CD14-positive monocyte (primary cell): Measurements from ENCODE around the gene OXT. TPM values are rescaled to one million over a fixed set of nuclear protein-coding genes. Genes with fewer than 3 reads are reported as not detected.
A peak's percentile ranks its signal among the peaks of the same experiment; 100 is the strongest.

ENCODE experiments used
- DNase-seq, 3 donors: peaks; one replicate each; pipeline ENCODE4 v3.0.0-alpha.2; 2011 to 2022
- H2AFZ ChIP-seq: 2 replicates; pipeline ENCODE4 v1.6.0; 2012; ENCODE audit warnings: mild to moderate bottlenecking, low read depth, low read length, inconsistent platforms; ENCODE audit not compliant: insufficient read depth, poor library complexity, severe bottlenecking
- H3K27ac ChIP-seq, 2 donors: 1 replicate in 1 of 2; 2 replicates in 1 of 2; pipeline ENCODE4 v1.5.1; 2012 to 2013; ENCODE audit warnings: low read length in 2 of 2, control low read depth in 1 of 2, inconsistent platforms in 1 of 2, low read depth in 1 of 2, mild to moderate bottlenecking in 1 of 2
- H3K27me3 ChIP-seq, 2 donors: one replicate each; pipeline versions ENCODE4 v1.6.0 to v1.6.1; 2011 to 2013; ENCODE audit warnings: low read length in 2 of 2; ENCODE audit not compliant: control insufficient read depth in 2 of 2, insufficient read depth in 2 of 2
- H3K36me3 ChIP-seq, 2 donors: replicated peaks in 1 of 2; 1 replicate in 1 of 2; 2 replicates in 1 of 2; pipeline versions ENCODE4 v1.5.1 to v1.6.1; 2012 to 2013; ENCODE audit warnings: low read length in 2 of 2, control low read depth in 1 of 2, inconsistent platforms in 1 of 2, mild to moderate bottlenecking in 1 of 2; ENCODE audit not compliant: insufficient read depth in 2 of 2, control insufficient read depth in 1 of 2
- H3K4me1 ChIP-seq, 2 donors: 1 replicate in 1 of 2; 2 replicates in 1 of 2; pipeline versions ENCODE4 v1.5.1 to v1.6.1; 2012 to 2013; ENCODE audit warnings: low read length in 2 of 2, control low read depth in 1 of 2, inconsistent platforms in 1 of 2, mild to moderate bottlenecking in 1 of 2, moderate library complexity in 1 of 2; ENCODE audit not compliant: insufficient read depth in 2 of 2, control insufficient read depth in 1 of 2
- H3K4me2 ChIP-seq: replicated peaks from 2 replicates; pipeline ENCODE3; 2012; ENCODE audit warnings: low read length, moderate library complexity, mild to moderate bottlenecking; ENCODE audit not compliant: poor library complexity, severe bottlenecking; ENCODE audit errors: extremely low read depth
- H3K4me3 ChIP-seq, 3 experiments: fragments of 200-600 bp in 1 of 3; sonication (generic) in 1 of 3; replicated peaks in 1 of 3; 1 replicate in 2 of 3; 2 replicates in 1 of 3; pipeline ENCODE4 v1.5.1; 2011 to 2013; ENCODE audit warnings: low read length in 3 of 3, mild to moderate bottlenecking in 3 of 3, control low read depth in 2 of 3, low read depth in 2 of 3, inconsistent platforms in 1 of 3, moderate library complexity in 1 of 3
- H3K79me2 ChIP-seq: 2 replicates; pipeline ENCODE4 v1.6.0; 2012; ENCODE audit warnings: mild to moderate bottlenecking, control low read depth, inconsistent platforms, low read length, moderate library complexity; ENCODE audit not compliant: insufficient read depth
- H3K9ac ChIP-seq: 2 replicates; pipeline ENCODE4 v1.6.0; 2017; ENCODE audit warnings: low read length, mild to moderate bottlenecking; ENCODE audit not compliant: insufficient read depth, poor library complexity, severe bottlenecking
- H3K9me3 ChIP-seq, 2 donors: replicated peaks in 1 of 2; 1 replicate in 1 of 2; 2 replicates in 1 of 2; pipeline versions ENCODE4 v1.5.1 to v1.6.1; 2012 to 2013; ENCODE audit warnings: low read length in 2 of 2, control low read depth in 1 of 2; ENCODE audit not compliant: control insufficient read depth in 1 of 2, insufficient read depth in 1 of 2
- H4K20me1 ChIP-seq: 2 replicates; pipeline ENCODE4 v1.6.0; 2012; ENCODE audit warnings: mild to moderate bottlenecking, low read length, control low read depth, moderate library complexity; ENCODE audit not compliant: insufficient read depth
- H3K27ac Mint-ChIP-seq, 7 donors: one replicate each; pipeline ENCODE4 v1.8.0; 2020; ENCODE audit warnings: mild to moderate bottlenecking in 7 of 7, mixed read lengths in 7 of 7, moderate library complexity in 6 of 7, inconsistent platforms in 2 of 7
- H3K27me3 Mint-ChIP-seq, 3 donors: one replicate each; pipeline ENCODE4 v1.8.0; 2021 to 2022; ENCODE audit warnings: low read depth in 3 of 3, mild to moderate bottlenecking in 3 of 3, mixed read lengths in 3 of 3, moderate library complexity in 3 of 3, inconsistent platforms in 1 of 3
- H3K36me3 Mint-ChIP-seq, 2 donors: one replicate each; pipeline ENCODE4 v1.8.0; 2020; ENCODE audit warnings: mixed read lengths in 2 of 2, inconsistent platforms in 1 of 2, mild to moderate bottlenecking in 1 of 2
- H3K4me1 Mint-ChIP-seq: one replicate; pipeline ENCODE4 v1.8.0; 2020; ENCODE audit warnings: mild to moderate bottlenecking, mixed read lengths
- H3K4me3 Mint-ChIP-seq, 2 donors: one replicate each; pipeline ENCODE4 v1.8.0; 2020; ENCODE audit warnings: mild to moderate bottlenecking in 2 of 2, mixed read lengths in 2 of 2, moderate library complexity in 1 of 2
- H3K9me3 Mint-ChIP-seq, 7 donors: one replicate each; pipeline ENCODE4 v1.8.0; 2020 to 2022; ENCODE audit warnings: mixed read lengths in 7 of 7, mild to moderate bottlenecking in 6 of 7, moderate library complexity in 6 of 7, inconsistent platforms in 2 of 7
- CTCF ChIP-seq: fragments of 200-600 bp; IDR thresholded peaks from one replicate; pipeline ENCODE4 v1.8.0; 2022; ENCODE audit warnings: antibody characterized with exemption, mild to moderate bottlenecking
- WGBS: methylation state at CpG from one replicate; pipeline ENCODE4 v1.1.5; 2013; ENCODE audit warnings: missing lambda C conversion rate; ENCODE audit not compliant: insufficient coverage; 5-methylcytosine and 5-hydroxymethylcytosine counted together
- intact Hi-C, 2 donors: fragments of 100-400 bp; cut with micrococcal nuclease; formaldehyde crosslinking; loops; one replicate each; pipeline versions ENCODE4 v1.15.0 to v1.15.1; 2023
- polyA plus RNA-seq, 3 donors: library from polyadenylated mRNA; depleted of rRNA in 1 of 3; unstranded in 2 of 3; stranded (reverse) in 1 of 3; fragments of 300-500 nt in 2 of 3; fragments of >200 nt in 1 of 3; fragmentation: Illumina TruSeq in 2 of 3; gene quantifications; 1 replicate in 2 of 3; 2 replicates in 1 of 3; pipeline ENCODE4 v1.2.3, GENCODE V29; 2012 to 2021

Gene OXT
- polyA plus RNA-seq, 3 donors: not detected

DNA sequence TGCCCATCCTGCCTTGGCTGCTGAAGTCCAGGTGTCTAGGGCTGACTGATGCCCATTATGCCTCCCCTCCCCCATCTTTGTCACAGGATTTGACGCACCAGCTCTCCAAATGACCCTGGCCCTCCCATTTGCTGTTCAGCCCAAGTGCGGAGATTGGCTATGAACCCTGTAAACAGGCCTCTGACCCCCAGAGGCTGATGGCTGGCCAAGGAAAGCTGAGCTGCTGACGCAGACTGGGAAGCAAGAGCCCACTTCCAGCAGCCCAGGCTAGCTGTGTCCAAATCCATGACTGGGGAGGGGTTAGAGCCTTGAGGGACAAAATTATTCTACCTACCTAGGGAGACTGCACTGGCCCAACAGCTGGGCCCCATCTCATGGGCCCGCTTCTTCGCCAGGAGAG, 28.8 kb upstream of the OXT start:
- Mint-ChIP-seq H3K27ac (no peak overlapping the region), H3K27me3 (peaks cover 0 to 3% (median 2%) of the 10 kb centered on the region in 3 donors), H3K9me3 (no peaks in the 10 kb centered on the region), H3K4me1 (peaks cover 17% of the 10 kb centered on the region), H3K36me3 (peaks cover 42% of the 10 kb centered on the region in 2 donors), H3K4me3 (no peak overlapping the region)
- Histone ChIP-seq H3K27ac (no peak overlapping the region), H3K9me3 (no peaks in the 10 kb centered on the region), H3K36me3 (peaks cover 28 to 40% of the 10 kb centered on the region in 2 donors), H3K79me2 (peaks cover 7% of the 10 kb centered on the region), H3K4me2 (no peak overlapping the region), H2AFZ (no peak overlapping the region), H3K4me1 (peaks cover 16 to 26% of the 10 kb centered on the region in 2 donors), H3K27me3 (no peaks in the 10 kb centered on the region), H3K4me3 (no peak overlapping the region), H4K20me1 (no peaks in the 10 kb centered on the region), H3K9ac (no peak overlapping the region)
- DNase-seq: no peak
- intact Hi-C loops: no loop called here
- no peak for TF ChIP-seq CTCF
- WGBS: 100% methylated on average over 3 of the region's 5 CpGs

- Histone ChIP-seq H3K4me2 (no peak within 1 kb of the TSS), H2AFZ (no peak within 1 kb of the TSS), H3K27me3 (no peaks in the 10 kb centered on the region), H3K9me3 (no peaks in the 10 kb centered on the region), H3K4me3 (no peak within 1 kb of the TSS), H3K79me2 (peaks cover 7% of the 10 kb centered on the region), H3K36me3 (peaks cover 26 to 40% of the 10 kb centered on the region in 2 donors), H3K4me1 (peaks cover 16 to 26% of the 10 kb centered on the region in 2 donors), H3K9ac (no peak within 1 kb of the TSS), H3K27ac (no peak within 1 kb of the TSS), H4K20me1 (no peaks in the 10 kb centered on the region)
- Mint-ChIP-seq H3K27ac (peak within 1 kb of the TSS in 3 of 7 donors; percentile 27 to 63 (median 62)), H3K4me3 (peak within 1 kb of the TSS in 1 of 2 donors; percentile 20), H3K4me1 (peaks cover 19% of the 10 kb centered on the region), H3K36me3 (peaks cover 41 to 43% of the 10 kb centered on the region in 2 donors), H3K27me3 (peaks cover 0 to 3% (median 2%) of the 10 kb centered on the region in 3 donors), H3K9me3 (no peaks in the 10 kb centered on the region)
- DNase-seq: no peak
- 86% methylated on average over 2 of the region's 3 CpGs for WGBS
- TF ChIP-seq CTCF: no peak
- intact Hi-C loops: no loop called here
These were observed 28.1 kb upstream of the OXT start, which contains the start of gene GNRH2 for GRCh38 chr20:3043322-3043721. Gene GNRH2, plus strand, starts transcription at chr20:3043622. Its CDS starts 793 bp downstream, at chr20:3044415.
